HG03520 (cell line): ENCODE results near the gene CD96.
"Not testable (repeated sequence)": the region's sequence is repeated elsewhere in the genome, so short reads cannot be mapped to it uniquely, and the experiment has no call there.

Experiments
- ATAC-seq: cut with Tn5 transposase; IDR thresholded peaks from one replicate; pipeline ENCODE4 v1.9.1; 2021; ENCODE audit warnings: mild to moderate bottlenecking, moderate library complexity; ENCODE audit not compliant: unreplicated experiment

CD96 gene

DNA sequence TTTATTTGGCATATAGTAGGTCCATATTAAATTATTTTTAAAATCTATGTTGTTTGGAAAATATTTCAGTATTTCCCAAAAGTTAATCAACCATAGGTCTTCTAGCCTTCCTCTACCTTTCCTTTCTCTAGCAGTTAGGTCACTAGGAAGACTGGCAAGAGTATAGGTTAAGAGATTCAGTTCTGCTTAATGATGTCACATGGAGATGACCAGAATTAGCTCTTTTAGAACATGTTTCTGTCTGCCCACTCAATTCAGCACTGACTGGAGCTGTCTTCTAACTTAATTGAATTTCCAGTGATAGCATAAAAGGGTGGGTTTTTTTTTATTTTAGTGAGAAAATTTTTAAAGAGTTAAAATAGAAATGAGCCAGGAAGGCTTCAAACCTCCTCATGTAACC lies 76.9 kb downstream of the CD96 start:
- ATAC-seq, result peak; percentile 38

DNA sequence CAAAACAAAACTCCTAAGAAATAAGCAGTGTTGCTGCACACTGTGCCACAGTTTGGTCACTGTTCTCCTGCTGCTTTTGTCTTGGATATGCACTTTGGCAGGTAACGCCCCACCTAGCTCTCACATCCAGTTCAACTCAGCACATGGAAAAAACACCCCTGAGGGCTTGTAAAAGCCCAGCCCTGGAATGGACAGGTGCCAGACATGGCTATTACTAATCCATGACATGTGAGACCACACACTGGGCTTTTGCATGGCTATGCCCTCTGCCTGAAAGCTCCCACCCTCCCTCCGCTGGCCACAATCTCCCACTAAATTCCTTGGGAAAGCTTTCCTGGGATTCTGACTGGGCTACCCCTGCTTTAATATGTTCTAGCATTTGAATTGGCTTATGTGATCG lies 77.8 kb downstream of the CD96 start:
- ATAC-seq, result no peak

GRCh38 chr3:111621535-111621934 lies 79.5 kb downstream of the CD96 start:
- ATAC-seq, result no peak

- ATAC-seq, result no peak
Observed at GRCh38 chr3:111627092-111627491, 85.1 kb downstream of the CD96 start.

DNA sequence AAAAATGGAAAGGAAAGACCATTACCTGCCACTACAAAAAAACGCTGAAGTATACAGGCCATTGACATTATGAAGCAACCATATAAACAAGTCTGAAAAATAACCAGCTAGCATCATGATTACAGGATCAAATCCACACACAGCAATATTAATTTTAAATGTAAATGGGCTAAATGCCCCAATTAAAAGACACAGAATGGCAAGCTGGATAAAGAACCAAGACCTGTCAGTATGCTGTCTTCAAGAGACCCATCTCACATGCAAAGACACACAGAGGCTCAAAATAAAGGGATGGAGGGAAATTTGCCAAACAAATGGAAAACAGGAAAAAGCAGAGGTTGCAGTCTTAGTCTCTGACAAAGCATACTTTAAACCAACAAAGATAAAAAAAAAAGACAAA lies 87.0 kb downstream of the CD96 start:
- not testable (repeated sequence) for ATAC-seq

DNA sequence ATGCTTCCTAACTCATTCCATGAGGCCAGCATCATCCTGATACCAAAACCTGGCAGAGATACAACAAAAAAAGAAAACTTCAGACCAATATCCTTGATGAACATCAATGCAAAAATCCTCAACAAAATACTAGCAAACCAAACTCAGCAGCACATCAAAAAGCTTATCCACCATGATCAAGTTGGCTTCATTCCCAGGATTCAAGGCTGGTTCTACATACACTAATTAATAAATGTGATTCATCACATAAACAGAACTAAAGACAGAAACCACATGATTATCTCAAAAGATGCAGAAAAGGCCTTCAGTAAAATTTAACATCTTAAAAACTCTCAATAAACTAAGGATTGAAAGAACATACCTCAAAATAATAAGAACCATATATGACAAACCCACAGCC lies 88.6 kb downstream of the CD96 start:
- not testable (repeated sequence) for ATAC-seq

DNA sequence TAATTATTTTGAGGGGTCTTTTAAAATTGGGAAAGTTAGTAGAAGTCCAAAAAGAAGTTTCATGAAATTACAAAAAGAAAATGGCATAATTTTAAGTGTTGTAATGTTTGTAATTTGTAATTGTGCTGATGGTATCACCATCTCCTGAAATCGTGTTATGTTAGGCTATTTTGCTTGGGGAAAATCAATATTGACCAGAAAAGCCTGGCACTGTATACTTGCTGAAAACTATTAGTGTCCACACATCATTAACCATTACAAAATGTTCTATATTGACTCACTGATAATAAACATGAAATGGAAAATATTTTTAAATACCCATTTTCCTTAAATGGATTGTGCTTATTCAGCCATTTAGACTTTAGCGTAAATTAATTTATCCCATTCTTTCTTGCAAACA lies 93.4 kb downstream of the CD96 start:
- no peak for ATAC-seq

- ATAC-seq, result no peak
Observed at GRCh38 chr3:111636366-111636885, 94.4 kb downstream of the CD96 start.

DNA sequence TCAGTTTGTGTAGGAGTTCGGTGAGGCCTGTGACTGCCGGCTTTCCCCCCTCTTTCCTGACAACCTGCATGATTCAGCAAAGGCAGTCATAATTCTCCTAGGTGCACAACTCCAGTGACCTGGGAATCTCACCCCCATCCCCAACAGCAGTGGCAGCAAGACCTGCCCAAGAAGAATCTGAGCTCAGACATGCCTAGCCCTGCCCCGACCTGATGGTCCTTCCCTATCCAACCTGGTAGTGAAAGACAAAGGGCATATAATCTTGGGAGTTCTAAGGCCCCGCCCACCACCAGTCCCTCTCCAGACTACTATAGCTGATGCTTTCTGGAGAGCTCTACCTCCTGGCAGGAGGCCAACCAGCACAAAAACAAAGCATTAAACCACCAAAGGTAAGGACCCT lies 97.3 kb downstream of the CD96 start:
- ATAC-seq, result no peak

GRCh38 chr3:111648991-111649579 lies 107.1 kb downstream of the CD96 start:
- no peak for ATAC-seq

GRCh38 chr3:111650378-111651275 lies 108.6 kb downstream of the CD96 start:
- ATAC-seq, result no peak

GRCh38 chr3:111652492-111653180 lies 110.6 kb downstream of the CD96 start:
- no peak for ATAC-seq

DNA sequence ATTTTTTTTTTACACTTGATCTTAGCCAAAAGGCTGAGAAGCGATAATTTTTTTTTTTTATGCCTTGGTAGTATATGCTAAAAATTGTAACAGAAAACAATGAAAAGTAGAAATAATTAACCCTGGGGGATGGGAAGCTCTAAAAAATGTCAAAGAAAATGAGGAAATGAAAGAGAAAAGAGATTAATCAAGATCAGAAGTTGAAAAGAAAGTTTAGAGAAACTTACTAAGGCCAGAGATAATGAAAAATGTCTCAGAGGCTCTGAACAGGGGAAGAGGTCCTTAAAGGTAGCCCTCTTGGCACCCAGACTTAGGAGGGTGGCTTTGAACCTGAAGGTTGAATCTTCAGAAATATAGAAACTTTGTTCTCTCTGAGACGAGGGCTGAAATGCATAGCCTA lies 111.8 kb downstream of the CD96 start:
- ATAC-seq, result no peak

GRCh38 chr3:111662012-111662411 lies 120.0 kb downstream of the CD96 start:
- no peak for ATAC-seq

DNA sequence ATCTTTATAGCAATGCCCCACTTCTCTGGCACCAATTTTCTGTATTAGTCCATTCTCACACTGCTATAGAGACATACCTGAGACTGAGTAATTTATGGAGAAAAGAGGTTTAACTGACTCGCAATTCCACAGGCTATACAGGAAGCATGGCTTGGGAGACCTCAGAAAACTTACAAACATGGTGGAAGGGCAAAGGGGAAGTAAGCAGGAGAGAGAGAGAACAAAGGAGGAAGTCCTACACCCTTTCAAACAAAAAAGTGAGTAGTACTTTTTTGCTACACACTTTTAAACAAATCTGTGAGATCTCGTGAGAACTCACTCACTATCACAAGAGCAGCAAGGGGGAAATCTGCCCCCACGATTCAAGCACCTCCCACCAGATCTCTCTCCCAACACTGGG lies 120.9 kb downstream of the CD96 start:
- no peak for ATAC-seq

DNA sequence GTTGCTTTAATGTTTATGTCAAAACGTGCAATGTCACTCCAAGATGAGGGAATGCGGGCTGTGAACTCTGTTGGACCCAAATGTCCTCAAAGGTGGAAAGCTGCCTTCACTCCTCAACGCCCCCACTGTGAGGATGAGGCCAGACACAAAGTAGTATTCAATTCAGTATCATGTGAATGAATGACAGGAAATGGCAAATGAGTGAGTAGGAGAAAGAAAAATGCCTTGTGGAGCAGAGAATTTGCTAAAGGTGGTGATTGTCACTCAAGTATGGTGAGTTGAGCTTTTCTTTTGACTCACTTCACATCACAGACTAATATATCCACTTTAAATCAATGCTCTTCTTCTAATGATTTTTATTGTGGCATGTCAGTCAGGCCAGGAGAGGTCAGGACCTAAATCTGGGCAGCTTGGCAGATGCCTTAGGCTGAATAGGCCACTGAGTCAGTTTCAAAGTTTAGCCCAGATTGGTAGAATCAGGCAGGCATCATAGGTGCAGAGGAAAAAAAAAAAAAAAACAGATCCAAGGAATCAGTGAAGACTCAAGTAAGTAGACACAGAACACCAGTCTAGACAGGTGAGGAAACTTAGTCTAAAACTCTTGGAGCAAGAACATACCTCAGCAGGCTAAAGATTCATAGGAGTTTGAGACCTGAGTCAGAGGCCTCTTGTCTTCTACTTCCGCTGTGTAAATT lies 124.2 kb downstream of the CD96 start:
- no peak for ATAC-seq

- no peak for ATAC-seq
Observed at GRCh38 chr3:111667170-111667569, 125.2 kb downstream of the CD96 start.

GRCh38 chr3:111667621-111668239 lies 125.7 kb downstream of the CD96 start:
- peak; percentile 97 for ATAC-seq

DNA sequence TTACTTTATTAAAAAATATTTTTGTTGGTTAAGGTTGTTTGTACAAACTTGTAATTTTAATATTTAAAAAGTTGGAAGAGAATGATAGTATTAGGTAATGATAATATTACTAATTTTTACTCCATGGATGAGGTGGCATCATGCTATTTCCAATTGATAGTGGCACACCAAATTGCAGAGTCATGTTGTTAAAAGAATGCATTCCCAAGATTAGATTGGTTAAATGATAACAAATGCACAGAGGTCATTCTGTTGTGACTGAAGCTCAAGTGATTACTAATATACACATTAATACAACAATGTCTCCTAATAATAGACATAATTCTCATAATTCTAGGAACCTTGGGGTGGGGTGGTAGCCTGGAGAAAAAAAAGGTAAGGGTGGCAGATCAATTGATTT lies 126.3 kb downstream of the CD96 start:
- no peak for ATAC-seq

DNA sequence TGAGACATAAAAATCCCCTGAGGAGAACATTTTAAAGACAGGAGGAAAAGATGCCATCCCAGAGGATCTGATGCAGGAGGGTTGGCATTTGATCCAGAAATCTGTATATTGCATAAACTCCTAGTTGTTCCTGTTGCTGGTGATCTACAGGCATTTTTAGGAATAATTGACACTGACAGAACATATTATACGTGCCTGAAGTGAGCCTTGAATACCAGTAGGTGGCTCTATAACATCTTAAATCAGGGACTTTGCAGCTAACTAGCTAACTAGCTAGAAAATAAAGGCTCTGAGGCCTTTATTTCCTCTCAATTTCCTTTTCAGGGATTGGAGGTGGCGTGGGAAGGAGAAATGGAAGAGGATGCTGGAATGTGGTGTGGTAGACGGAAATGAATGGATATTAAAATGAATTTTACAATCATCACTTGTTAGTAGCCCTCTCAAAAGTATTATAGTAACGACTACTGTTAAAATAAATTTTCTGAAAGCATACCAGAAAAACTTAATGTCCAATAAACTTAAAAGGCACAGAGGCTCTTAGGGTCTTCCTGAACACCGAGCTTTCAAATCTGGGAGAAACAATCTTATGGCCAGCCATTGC lies 127.0 kb downstream of the CD96 start:
- peak; percentile 37 for ATAC-seq
